Ascending aorta (tissue), 2 donors: Measurements from ENCODE around the gene PTPA. TPM values are rescaled to one million over a fixed set of nuclear protein-coding genes. Genes with fewer than 3 reads are reported as not detected.
A peak's percentile ranks its signal among the peaks of the same experiment; 100 is the strongest.

Experiments
- DNase-seq, 2 donors: peaks; one replicate each; pipeline ENCODE4 v3.0.0-alpha.2; 2019; ENCODE audit warnings: low spot score in 2 of 2
- H3K27ac ChIP-seq, 2 donors: fragments of 200-600 bp; sonication (generic); one replicate each; pipeline ENCODE4 v1.5.1; 2016 to 2017; ENCODE audit warnings: mild to moderate bottlenecking in 1 of 2
- H3K27me3 ChIP-seq: fragments of 200-600 bp; sonication (generic); one replicate; pipeline ENCODE4 v1.5.1; 2017
- H3K36me3 ChIP-seq, 2 donors: fragments of 200-600 bp; sonication (generic); one replicate each; pipeline ENCODE4 v1.5.1; 2016
- H3K4me1 ChIP-seq, 2 donors: fragments of 200-600 bp; sonication (generic); one replicate each; pipeline ENCODE4 v1.5.1; 2016 to 2017; ENCODE audit warnings: mild to moderate bottlenecking in 1 of 2
- H3K4me3 ChIP-seq, 2 donors: fragments of 200-600 bp; sonication (generic); one replicate each; pipeline ENCODE4 v1.5.1; 2016 to 2017; ENCODE audit warnings: mild to moderate bottlenecking in 1 of 2
- H3K9me3 ChIP-seq, 2 donors: fragments of 200-600 bp; sonication (generic); one replicate each; pipeline ENCODE4 v1.5.1; 2016
- intact Hi-C: fragments of 100-400 bp; cut with DNase I; formaldehyde crosslinking; loops from one replicate; pipeline ENCODE4 v1.15.1; 2023
- total RNA-seq: library from RNA; depleted of rRNA; stranded (reverse); fragments of >200 nt; gene quantifications from one replicate; pipeline ENCODE4 v1.1.0, GENCODE V29; 2016
- TF ChIP-seq, protein P1 (sequence below), 3 experiments: fragments of 200-600 bp in 2 of 3; fragments of 450-650 bp in 1 of 3; sonication (generic) in 2 of 3; IDR thresholded peaks; one replicate each; pipeline ENCODE4 v1.5.1; 2016 to 2019; ENCODE audit warnings: antibody characterized with exemption in 3 of 3, mild to moderate bottlenecking in 1 of 3, moderate library complexity in 1 of 3

PTPA gene
- total RNA-seq, 1 donor from 2014 or later: 61.6 TPM

DNA sequence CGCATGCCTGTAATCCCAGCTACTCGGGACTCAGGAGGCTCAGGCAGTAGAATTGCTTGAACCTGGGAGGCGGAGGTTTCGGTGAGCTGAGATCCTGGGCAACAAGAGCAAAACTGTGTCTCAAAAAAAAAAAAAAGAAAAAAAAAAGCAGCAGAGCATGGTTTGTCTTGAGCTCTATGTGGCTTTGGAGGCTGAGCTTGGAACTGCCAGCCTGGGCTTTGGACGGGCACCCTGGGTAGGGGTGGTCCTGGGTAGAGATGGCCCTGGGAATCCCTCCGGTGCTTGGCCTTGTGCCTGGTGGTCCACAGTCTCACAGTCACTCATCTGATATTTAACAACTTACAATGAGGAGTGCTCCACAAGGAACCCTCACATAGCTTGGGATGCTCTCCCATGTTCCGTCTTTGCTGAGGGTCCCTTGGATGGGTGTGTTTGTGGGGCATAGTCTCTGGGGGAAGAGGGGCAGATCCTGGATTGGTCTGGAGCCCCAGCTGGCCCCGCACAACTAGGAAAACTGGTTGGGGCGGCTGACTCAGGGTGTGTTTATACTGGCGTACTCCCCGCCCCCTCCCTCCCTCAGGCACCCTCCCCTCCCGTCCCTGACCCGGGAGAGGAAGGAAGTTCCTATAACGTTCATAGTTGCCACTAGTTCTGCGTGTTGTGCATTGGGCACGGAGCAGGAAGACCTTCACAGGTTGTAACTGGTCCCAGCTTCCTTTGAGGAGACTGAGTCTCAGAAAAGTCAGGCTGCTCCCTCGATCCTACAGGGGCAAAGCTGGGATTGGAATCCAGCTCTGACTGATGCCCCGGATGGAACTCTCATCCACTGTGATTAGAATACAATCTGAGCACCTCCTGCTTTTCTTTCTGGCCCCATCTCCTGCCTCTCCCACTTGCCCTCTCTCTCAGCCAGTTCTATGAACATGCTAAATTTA lies 55.7 kb downstream of the PTPA start:
- H3K27ac ChIP-seq: peak overlapping the region; percentile 85 to 92
- no peaks in the 10 kb centered on the region for H3K9me3 ChIP-seq
- TF ChIP-seq, protein P1, sequence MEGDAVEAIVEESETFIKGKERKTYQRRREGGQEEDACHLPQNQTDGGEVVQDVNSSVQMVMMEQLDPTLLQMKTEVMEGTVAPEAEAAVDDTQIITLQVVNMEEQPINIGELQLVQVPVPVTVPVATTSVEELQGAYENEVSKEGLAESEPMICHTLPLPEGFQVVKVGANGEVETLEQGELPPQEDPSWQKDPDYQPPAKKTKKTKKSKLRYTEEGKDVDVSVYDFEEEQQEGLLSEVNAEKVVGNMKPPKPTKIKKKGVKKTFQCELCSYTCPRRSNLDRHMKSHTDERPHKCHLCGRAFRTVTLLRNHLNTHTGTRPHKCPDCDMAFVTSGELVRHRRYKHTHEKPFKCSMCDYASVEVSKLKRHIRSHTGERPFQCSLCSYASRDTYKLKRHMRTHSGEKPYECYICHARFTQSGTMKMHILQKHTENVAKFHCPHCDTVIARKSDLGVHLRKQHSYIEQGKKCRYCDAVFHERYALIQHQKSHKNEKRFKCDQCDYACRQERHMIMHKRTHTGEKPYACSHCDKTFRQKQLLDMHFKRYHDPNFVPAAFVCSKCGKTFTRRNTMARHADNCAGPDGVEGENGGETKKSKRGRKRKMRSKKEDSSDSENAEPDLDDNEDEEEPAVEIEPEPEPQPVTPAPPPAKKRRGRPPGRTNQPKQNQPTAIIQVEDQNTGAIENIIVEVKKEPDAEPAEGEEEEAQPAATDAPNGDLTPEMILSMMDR (IDR thresholded peaks at IDR 0.05): no peak
- H3K36me3 ChIP-seq: no peaks in the 10 kb centered on the region
- H3K4me1 ChIP-seq: peaks cover 0 to 33% of the 10 kb centered on the region in 2 donors
- H3K4me3 ChIP-seq: peak overlapping the region; percentile 17 to 54
- peak in 1 of 2 donors; percentile 89 for DNase-seq
- H3K27me3 ChIP-seq: no peaks in the 10 kb centered on the region
- intact Hi-C loops: no loop called here

DNA sequence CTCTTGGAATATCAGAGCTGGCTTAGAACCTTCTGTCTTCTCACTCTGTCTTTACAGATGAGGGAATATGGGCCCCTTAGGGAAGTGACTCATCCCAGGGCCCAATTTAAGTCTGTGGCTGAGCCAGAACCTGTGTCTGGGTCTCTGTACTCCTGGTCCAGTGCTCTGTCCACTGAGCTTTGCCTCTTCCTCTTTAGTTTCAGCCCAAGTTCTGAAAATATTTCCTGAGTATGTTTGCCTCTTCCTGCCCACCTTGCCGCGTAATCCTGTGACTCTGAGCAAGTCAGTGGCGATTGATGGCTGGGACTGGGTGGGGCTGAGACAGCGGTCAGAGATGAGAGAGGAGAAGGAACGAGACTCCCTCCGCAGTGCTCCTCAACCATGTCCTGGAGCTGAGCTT lies 59.0 kb downstream of the PTPA start:
- peaks cover 8 to 36% of the 10 kb centered on the region in 2 donors for H3K4me1 ChIP-seq

DNA sequence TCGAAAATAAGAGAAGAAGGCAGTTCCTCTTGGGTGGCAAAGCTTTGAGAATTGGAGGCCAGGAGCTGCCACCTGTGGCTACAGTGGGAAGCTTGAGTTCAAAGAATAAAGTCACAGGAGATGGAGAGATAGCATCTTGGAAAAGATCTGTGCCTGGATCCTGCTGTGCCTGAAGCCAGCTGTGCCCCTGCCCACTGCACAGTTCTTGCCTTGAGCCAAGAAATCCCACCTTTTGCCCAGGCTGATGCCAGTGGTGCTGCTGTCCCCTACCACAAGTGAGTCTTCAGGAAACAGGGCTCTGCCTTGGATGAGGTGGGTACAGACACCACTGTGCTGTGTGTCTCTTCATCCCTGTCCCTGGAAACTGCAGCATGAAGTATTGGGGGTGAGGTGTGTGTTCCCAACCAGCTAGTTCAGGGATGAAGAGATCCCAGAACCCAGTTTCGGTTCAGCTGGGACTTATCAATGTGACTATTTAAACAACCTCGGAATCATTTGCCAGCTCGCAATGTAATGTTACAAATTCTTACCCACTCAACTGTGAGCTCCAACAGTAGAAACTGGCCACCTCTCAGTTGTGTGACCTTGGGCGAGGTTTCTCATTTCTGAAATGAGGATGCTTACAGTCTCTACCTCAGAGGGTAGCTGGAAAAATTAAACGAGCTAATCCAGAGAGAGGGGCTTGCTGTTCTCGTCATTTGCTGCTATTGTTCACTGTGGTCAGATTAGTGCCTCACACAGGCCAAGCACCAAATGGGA lies 61.0 kb downstream of the PTPA start:
- Histone ChIP-seq H3K27ac (peak overlapping the region; percentile 97 to 100), H3K27me3 (no peaks in the 10 kb centered on the region), H3K9me3 (no peaks in the 10 kb centered on the region), H3K4me3 (no peak overlapping the region), H3K4me1 (peaks cover 9 to 30% of the 10 kb centered on the region in 2 donors), H3K36me3 (no peaks in the 10 kb centered on the region)
- DNase-seq: no peak
- TF ChIP-seq, protein P1 (IDR thresholded peaks at IDR 0.05): no peak
- intact Hi-C loops: no loop called here

More for the DNA sequence above, 59.0 kb downstream of the PTPA start:
- TF ChIP-seq, protein P1 (IDR thresholded peaks at IDR 0.05): no peak
- H3K27ac ChIP-seq: peak overlapping the region; percentile 31
- intact Hi-C loops: no loop called here
- H3K27me3 ChIP-seq: no peaks in the 10 kb centered on the region
- DNase-seq: no peak
- H3K4me3 ChIP-seq: no peak overlapping the region
- H3K36me3 ChIP-seq: no peaks in the 10 kb centered on the region
- H3K9me3 ChIP-seq: no peaks in the 10 kb centered on the region

DNA sequence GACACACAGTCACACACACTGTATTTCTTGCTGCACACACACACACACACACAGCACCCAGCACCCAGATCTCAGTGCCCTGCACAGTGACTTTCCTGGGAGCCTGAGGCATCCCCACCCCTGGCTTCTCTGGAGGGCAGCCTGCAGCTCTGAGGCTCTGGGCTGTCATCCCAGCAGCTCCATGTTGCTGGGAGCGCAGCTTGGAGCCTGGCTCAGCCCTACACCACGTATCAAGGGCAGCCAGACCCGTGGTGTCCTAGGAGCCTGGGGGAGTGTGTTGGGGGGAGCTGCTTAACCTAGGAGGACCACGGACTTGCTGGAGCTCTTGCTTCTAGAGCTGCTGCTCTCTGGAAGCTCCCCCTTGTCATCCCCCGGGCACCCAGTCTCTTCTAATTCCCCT lies 61.6 kb downstream of the PTPA start:
- no peak for DNase-seq
- intact Hi-C loops: no loop called here
- H3K27ac ChIP-seq: peak overlapping the region; percentile 97 to 100
- TF ChIP-seq, protein P1 (IDR thresholded peaks at IDR 0.05): no peak
- H3K4me1 ChIP-seq: peaks cover 9 to 25% of the 10 kb centered on the region in 2 donors
- no peaks in the 10 kb centered on the region for H3K36me3 ChIP-seq
- no peak overlapping the region for H3K4me3 ChIP-seq
- no peaks in the 10 kb centered on the region for H3K9me3 ChIP-seq
- H3K27me3 ChIP-seq: no peaks in the 10 kb centered on the region

DNA sequence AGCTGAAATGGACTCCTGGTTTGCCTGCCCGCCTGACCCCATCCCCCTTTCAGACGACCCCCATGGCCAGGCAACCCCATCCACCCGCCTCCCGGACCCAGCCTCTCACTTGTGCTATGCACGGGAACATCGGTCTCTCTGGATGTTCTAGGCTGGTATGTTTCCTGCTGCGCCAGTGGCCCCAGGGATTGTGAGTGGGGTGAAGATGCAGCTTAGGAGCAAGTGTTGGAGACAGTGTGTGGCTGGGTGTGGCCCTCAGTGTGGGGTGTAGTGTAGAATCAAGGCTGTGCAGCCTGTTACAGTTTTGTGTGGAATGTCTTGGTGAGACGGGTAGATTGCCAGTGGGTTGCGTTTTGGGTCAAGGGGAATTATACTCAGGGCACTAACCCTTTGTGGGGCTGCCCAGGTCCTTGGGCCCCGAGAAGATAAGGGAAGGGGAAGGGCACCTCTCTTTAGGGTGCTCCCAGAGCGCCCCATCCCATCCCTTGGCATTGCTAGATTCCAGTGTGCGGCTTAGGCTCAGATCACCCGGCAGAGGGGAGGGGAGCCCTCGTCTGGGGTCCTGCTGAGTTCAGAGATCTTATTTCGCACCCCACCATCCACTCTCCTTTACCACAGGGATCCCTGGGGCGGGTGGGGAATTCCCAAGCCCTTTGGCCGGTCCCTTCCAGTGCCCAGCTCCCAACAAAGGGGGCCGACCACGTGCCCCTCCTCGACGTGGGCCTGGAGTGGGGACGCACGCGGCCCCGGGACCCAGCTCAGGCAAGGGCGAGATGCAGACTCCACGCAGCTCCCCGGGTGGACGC lies 62.3 kb downstream of the PTPA start:
- no peak for DNase-seq

More for the DNA sequence above, 62.3 kb downstream of the PTPA start:
- Histone ChIP-seq H3K27me3 (no peaks in the 10 kb centered on the region), H3K27ac (peak overlapping the region; percentile 97 to 100), H3K4me1 (peaks cover 10 to 22% of the 10 kb centered on the region in 2 donors), H3K9me3 (no peaks in the 10 kb centered on the region), H3K4me3 (peak overlapping the region; percentile 81 to 100), H3K36me3 (no peaks in the 10 kb centered on the region)
- intact Hi-C loops: loop anchor here (1.0 kb wide), 4 partner anchors 34 to 437 kb away; no protein-coding TSS in a partner anchor
- TF ChIP-seq, protein P1 (IDR thresholded peaks at IDR 0.05): no peak
